ENCODE results near the gene PRSS38.

DNA sequence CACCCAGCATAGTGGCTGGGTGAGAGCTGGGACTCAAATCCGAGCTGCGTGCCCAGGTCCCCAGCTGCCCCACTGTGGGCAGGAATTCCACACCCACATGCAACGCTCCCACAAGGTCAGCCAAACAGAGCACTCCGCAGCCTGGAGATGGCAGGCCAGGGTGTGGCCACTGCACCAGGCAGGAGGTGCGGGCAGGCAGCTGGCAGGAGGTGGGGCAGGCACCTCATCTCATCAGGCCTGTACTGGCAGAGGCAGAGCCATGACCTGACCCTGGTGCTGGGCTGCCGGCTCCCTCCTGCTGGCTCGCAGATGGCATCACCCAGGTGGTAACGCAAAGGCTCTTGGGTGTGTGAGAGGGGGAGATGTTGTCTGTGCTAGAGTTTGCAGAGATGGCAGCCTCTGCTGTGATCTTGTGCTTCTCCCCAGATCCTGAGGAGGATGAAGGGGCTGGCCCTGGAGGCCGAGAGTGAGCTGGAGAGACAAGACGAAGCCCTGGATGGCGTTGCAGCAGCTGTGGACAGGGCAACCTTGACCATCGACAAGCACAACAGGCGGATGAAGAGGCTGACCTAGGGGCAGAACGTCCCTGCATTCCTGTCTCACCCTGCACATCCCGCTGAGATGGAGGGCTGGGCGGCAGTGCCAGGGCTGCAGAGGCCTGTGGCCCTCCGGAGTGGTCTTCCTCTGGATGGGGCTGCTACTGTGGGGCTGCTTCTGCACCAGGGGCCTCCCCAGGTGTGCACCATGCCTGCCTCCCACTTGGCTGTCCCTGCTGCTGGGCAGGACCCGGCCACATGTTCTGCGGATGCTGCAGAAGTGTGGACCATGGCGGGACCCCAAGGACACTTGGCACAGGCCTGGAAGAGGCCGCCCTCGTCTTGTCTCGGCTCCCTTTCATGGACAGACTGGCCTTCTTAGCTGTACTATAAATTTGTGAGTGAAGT lies 35.1 kb upstream of the PRSS38 start:
- TF ChIP-seq ZNF331 (CRISPR knock-in tag; IDR thresholded peaks at IDR 0.05; ENCODE audit: low read depth) (no peak), POLR2AphosphoS5 (IDR thresholded peaks at IDR 0.05; ENCODE audit: low read depth) (no peak), EZH2 (IDR thresholded peaks at IDR 0.05; ENCODE audit: low read depth, unreplicated experiment) (no peak), ZNF114 (CRISPR knock-in tag; IDR thresholded peaks at IDR 0.05) (no peak), JUNB (IDR thresholded peaks at IDR 0.05; ENCODE audit: unreplicated experiment) (no peak)
- TF ChIP-seq, protein P1, sequence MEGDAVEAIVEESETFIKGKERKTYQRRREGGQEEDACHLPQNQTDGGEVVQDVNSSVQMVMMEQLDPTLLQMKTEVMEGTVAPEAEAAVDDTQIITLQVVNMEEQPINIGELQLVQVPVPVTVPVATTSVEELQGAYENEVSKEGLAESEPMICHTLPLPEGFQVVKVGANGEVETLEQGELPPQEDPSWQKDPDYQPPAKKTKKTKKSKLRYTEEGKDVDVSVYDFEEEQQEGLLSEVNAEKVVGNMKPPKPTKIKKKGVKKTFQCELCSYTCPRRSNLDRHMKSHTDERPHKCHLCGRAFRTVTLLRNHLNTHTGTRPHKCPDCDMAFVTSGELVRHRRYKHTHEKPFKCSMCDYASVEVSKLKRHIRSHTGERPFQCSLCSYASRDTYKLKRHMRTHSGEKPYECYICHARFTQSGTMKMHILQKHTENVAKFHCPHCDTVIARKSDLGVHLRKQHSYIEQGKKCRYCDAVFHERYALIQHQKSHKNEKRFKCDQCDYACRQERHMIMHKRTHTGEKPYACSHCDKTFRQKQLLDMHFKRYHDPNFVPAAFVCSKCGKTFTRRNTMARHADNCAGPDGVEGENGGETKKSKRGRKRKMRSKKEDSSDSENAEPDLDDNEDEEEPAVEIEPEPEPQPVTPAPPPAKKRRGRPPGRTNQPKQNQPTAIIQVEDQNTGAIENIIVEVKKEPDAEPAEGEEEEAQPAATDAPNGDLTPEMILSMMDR (conservative IDR thresholded peaks at IDR 0.05; ENCODE audit: low read depth in 2 of 2): no peak
- TF ChIP-seq, protein P2, sequence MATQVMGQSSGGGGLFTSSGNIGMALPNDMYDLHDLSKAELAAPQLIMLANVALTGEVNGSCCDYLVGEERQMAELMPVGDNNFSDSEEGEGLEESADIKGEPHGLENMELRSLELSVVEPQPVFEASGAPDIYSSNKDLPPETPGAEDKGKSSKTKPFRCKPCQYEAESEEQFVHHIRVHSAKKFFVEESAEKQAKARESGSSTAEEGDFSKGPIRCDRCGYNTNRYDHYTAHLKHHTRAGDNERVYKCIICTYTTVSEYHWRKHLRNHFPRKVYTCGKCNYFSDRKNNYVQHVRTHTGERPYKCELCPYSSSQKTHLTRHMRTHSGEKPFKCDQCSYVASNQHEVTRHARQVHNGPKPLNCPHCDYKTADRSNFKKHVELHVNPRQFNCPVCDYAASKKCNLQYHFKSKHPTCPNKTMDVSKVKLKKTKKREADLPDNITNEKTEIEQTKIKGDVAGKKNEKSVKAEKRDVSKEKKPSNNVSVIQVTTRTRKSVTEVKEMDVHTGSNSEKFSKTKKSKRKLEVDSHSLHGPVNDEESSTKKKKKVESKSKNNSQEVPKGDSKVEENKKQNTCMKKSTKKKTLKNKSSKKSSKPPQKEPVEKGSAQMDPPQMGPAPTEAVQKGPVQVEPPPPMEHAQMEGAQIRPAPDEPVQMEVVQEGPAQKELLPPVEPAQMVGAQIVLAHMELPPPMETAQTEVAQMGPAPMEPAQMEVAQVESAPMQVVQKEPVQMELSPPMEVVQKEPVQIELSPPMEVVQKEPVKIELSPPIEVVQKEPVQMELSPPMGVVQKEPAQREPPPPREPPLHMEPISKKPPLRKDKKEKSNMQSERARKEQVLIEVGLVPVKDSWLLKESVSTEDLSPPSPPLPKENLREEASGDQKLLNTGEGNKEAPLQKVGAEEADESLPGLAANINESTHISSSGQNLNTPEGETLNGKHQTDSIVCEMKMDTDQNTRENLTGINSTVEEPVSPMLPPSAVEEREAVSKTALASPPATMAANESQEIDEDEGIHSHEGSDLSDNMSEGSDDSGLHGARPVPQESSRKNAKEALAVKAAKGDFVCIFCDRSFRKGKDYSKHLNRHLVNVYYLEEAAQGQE (IDR thresholded peaks at IDR 0.05; ENCODE audit: unreplicated experiment): no peak
